ENCODE data around the gene SCLT1. TPM values are rescaled to one million over a fixed set of nuclear protein-coding genes. Genes with fewer than 3 reads are reported as not detected.

Gene SCLT1
- total and polyA plus RNA-seq, 2 of the 4 experiments (the other 2 are of a cell fraction): 4.9 to 7.7 TPM

DNA sequence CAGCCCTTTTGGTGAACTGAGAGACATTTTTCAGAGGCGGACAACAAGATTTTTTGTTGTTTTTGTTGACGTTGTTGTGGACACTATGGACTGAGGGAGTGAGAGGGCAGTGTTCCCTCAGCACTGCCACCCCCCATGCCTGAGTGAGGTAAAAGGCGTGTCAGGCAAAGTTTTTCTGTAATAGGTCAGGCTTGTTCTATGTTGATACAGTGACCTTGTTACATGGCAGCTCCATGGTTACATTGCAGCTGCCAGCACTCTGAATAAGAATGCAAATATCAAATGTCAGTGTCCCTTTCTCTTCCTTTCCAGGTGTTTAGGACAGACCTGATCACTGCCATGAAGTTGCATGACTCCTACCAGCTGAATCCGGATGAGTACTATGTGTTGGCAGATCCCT is 247.3 kb downstream of the SCLT1 start:
- ChIA-PET POLR2A (ENCODE audit: unreplicated experiment) (no interaction called here), CTCF (interaction anchor here (1.1 to 1.3 kb wide), 2 partner anchors 11 to 34 kb away, joined by 3 read pairs; no protein-coding TSS in a partner anchor)
- ATAC-seq (ENCODE audit: low read depth): no peak

More for the DNA sequence above, 247.3 kb downstream of the SCLT1 start:
- no peak overlapping the region for H3K14ac ChIP-seq (replicated peaks; ENCODE audit: low read depth, low read length)
- no TSS peak for BruUV-seq (replicated peaks)
- no peak overlapping the region for H2BK20ac ChIP-seq (ENCODE audit: low read depth, low read length)
- intact Hi-C loops (cut with micrococcal nuclease) (no loop called here), in situ Hi-C loops (cut with MboI; ENCODE audit: low sequenced_read_pairs) (no loop called here), dilution Hi-C loops (cut with HindIII; ENCODE audit: low sequenced_read_pairs, unreplicated experiment) (no loop called here)
- H3K18ac ChIP-seq (ENCODE audit: low read depth, low read length): no peak overlapping the region
- H3K56ac ChIP-seq (ENCODE audit: extremely low read depth, insufficient read depth, low read length): no peak overlapping the region
- no peak overlapping the region for H4K5ac ChIP-seq (ENCODE audit: low read depth, low read length)
- no peak overlapping the region for H2AK5ac ChIP-seq (ENCODE audit: low read depth, low read length)
- H4K8ac ChIP-seq (ENCODE audit: low read depth in 2 of 2, low read length in 2 of 2): no peak overlapping the region
- 0 out of 2 replicates have a peak, but pooled peaks cover 9% of the 10 kb centered on the region for H4K20me1 ChIP-seq (ENCODE audit: insufficient read depth, low read length)
- H2AFZ ChIP-seq (replicated peaks; ENCODE audit: low read length, poor library complexity): no peak overlapping the region
- H3K27ac ChIP-seq (ENCODE audit: insufficient read depth, low read length): no peak overlapping the region
- H3K27me3 ChIP-seq (ENCODE audit: control insufficient read depth, insufficient read depth, low read length): no peaks in the 10 kb centered on the region
- no peaks in the 10 kb centered on the region for H3K9me3 ChIP-seq (ENCODE audit: control insufficient read depth, insufficient read depth, low read length)
- no peak overlapping the region for H3K4me2 ChIP-seq (ENCODE audit: low read depth, low read length)
- no peak overlapping the region for H2BK120ac ChIP-seq (ENCODE audit: low read depth, low read length)
- H3K79me1 ChIP-seq (ENCODE audit: low read depth in 1 of 2, low read length in 2 of 2): peaks cover 66 to 84% of the 10 kb centered on the region in 2 experiments
- no peak overlapping the region for H3K9ac ChIP-seq (ENCODE audit: low read depth, low read length)
- no peak overlapping the region for H4K91ac ChIP-seq (ENCODE audit: insufficient read depth, low read depth, low read length)
- WGBS, 2 experiments (ENCODE audit: extremely low coverage in 2 of 2, insufficient read length in 1 of 2): 100% methylated on average over 2 of the region's 4 CpGs; no CpG with 5 or more reads in 1 of the 2 experiments
- H3K4me3 ChIP-seq (ENCODE audit: insufficient read depth, low read depth, low read length): no peak overlapping the region
- no peak for TF ChIP-seq POLR2A (IDR thresholded peaks at IDR 0.05; ENCODE audit: low read depth, low read length)
- TF ChIP-seq SMC3 (IDR thresholded peaks at IDR 0.05; ENCODE audit: low read depth, low read length): no peak
- TF ChIP-seq RAD21 (IDR thresholded peaks at IDR 0.05; ENCODE audit: low read length): no peak
- no peak for TF ChIP-seq MXI1 (IDR thresholded peaks at IDR 0.05; ENCODE audit: borderline replicate concordance, low read depth, low read length)
- TF ChIP-seq RFX5 (IDR thresholded peaks at IDR 0.05; ENCODE audit: low read depth, low read length): no peak
- H2AK9ac ChIP-seq (replicated peaks; ENCODE audit: low read depth, low read length, poor library complexity): no peak overlapping the region
- H3K36me3 ChIP-seq (ENCODE audit: control insufficient read depth, insufficient read depth, low read length): peaks cover 62% of the 10 kb centered on the region
- DNase-seq: no peak
- H2BK15ac ChIP-seq (ENCODE audit: low read depth, low read length): no peak overlapping the region
- no peak overlapping the region for H2BK5ac ChIP-seq (ENCODE audit: low read depth, low read length, poor library complexity, severe bottlenecking)
- no peak overlapping the region for H3K23ac ChIP-seq (ENCODE audit: low read depth, low read length)
- H3K9me1 ChIP-seq (ENCODE audit: insufficient read depth, low read length): peaks cover 24% of the 10 kb centered on the region
- no peak overlapping the region for H3K4ac ChIP-seq (ENCODE audit: low read depth, low read length)
- peaks cover 5% of the 10 kb centered on the region for H3K4me1 ChIP-seq (ENCODE audit: control insufficient read depth, insufficient read depth, low read length)
